ES-I3 (cell line): ENCODE data around the gene TGFB2.

Experiments used
- H3K36me3 ChIP-seq: 2 replicates; pipeline ENCODE4 v1.6.1; 2013; ENCODE audit warnings: mild to moderate bottlenecking, low read length, control low read depth, moderate library complexity; ENCODE audit not compliant: insufficient read depth
- H3K4me1 ChIP-seq: 2 replicates; pipeline ENCODE4 v1.6.1; 2013; ENCODE audit warnings: mild to moderate bottlenecking, control low read depth, low read length; ENCODE audit not compliant: insufficient read depth
- H3K9ac ChIP-seq: 2 replicates; pipeline ENCODE4 v1.6.1; 2013; ENCODE audit warnings: low read depth, mild to moderate bottlenecking, low read length, moderate library complexity
- H3K9me3 ChIP-seq: 2 replicates; pipeline ENCODE4 v1.6.1; 2013; ENCODE audit warnings: mild to moderate bottlenecking, low read length, moderate library complexity; ENCODE audit not compliant: control insufficient read depth, insufficient read depth

TGFB2 gene

DNA sequence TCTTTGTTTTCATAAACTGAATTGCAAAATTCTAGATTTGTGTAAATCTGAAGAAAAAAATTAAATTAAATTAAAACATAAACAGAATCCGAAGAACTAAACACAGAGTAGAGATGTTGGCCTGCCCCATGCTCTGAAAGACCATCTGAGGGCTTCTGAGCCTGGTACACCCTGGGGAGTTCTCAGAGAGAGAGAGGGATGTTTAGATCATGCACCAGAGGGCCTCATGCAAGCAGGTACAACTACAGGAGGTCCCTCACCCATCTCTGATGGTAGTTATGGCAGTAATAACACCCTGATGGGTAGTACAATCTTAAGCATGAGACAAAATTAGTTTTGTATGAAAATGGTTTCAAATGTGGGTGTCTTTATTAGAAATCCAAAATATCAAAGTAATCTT, 127.7 kb downstream of the TGFB2 start:
- H3K4me1 ChIP-seq, result peaks cover 9% of the 10 kb centered on the region
- H3K9ac ChIP-seq, result no peak overlapping the region
- H3K36me3 ChIP-seq, result no peaks in the 10 kb centered on the region
- H3K9me3 ChIP-seq, result no peaks in the 10 kb centered on the region

DNA sequence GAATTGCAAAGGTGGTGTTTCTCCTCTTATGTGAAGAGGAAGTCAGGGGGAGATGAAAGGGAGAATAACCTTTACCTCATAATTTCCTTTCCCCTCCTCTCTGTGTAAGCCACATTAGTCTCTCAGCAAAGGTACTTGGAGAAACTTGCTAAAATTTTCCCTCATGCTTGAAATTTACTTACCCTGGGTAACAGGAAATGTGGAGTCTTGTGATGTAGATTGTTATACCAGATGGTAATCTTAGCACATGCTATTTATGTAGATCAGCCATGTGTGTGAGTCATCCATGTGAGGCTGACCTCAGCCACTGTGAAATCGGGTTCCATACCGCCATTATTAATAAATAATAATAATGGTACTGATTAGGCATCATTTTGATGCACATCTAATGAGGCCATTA, 128.4 kb downstream of the TGFB2 start:
- Histone ChIP-seq H3K36me3 (no peaks in the 10 kb centered on the region), H3K4me1 (peaks cover 9% of the 10 kb centered on the region), H3K9me3 (no peaks in the 10 kb centered on the region), H3K9ac (no peak overlapping the region)

DNA sequence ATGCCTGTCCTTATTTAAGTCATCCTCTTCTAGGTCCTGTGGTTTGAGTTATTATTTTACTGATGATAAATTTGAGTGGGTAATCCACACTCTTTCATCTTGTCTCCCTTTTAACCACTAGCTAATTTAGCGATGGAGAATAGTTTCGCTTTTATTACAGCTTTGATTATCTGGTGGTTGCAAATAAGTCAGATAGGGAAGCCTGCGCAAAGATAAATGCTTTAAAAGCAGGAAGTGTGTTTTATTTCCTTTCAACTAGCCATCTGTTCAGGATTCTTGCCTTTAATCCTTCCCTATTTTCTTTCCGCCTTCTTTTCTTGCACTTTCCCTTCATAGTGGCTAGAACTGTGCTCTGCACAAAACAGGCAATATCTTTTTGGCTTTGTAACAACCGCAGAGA, 129.0 kb downstream of the TGFB2 start:
- Histone ChIP-seq H3K4me1 (peaks cover 9% of the 10 kb centered on the region), H3K9ac (no peak overlapping the region), H3K9me3 (peaks cover 2% of the 10 kb centered on the region; the same call in 1 of the 2 replicates), H3K36me3 (no peaks in the 10 kb centered on the region)

DNA sequence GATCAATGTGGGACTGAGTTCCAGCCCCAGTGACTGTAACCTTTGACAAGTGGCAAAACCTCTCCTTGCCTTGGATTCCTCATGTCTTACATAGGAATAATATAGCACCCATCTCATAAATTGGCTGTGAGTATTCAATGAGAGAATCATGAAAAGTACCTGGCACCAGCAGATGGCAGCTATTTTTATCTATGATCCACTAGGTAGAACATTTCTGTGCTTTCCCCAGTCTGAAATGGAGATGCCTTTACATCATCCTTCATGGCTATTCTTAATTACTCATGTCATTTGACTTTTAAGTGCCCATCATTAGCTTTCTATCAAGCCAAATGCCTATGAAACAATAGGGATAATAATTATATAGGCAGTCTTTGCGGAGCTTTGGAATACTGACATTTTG, 130.1 kb downstream of the TGFB2 start:
- no peak overlapping the region for H3K9ac ChIP-seq
- H3K9me3 ChIP-seq, result peaks cover 2% of the 10 kb centered on the region; the same call in 1 of the 2 replicates
- peaks cover 9% of the 10 kb centered on the region for H3K4me1 ChIP-seq

DNA sequence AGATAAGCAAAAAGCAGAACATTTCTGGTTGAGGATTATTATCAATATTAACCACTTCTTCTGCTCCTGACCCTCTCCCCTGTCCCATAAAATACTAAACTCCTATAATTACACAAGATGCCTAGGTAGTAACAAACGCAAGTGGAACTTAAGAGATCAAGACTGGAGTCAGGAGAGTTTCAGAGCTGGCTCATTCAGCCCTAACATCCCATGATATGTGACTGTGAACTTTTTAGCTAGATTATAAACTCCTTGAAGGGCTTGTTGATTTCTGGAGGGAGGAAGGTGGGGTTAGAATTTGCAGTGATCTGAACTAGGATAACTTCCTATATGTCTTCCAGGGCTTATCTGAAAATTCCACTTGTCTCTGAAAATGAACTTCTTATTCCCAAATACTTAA, 130.6 kb downstream of the TGFB2 start:
- no peaks in the 10 kb centered on the region for H3K36me3 ChIP-seq
- H3K9me3 ChIP-seq, result peaks cover 2% of the 10 kb centered on the region; the same call in 1 of the 2 replicates
- no peak overlapping the region for H3K9ac ChIP-seq
- peaks cover 9% of the 10 kb centered on the region for H3K4me1 ChIP-seq

More for the DNA sequence above, 130.1 kb downstream of the TGFB2 start:
- no peaks in the 10 kb centered on the region for H3K36me3 ChIP-seq

DNA sequence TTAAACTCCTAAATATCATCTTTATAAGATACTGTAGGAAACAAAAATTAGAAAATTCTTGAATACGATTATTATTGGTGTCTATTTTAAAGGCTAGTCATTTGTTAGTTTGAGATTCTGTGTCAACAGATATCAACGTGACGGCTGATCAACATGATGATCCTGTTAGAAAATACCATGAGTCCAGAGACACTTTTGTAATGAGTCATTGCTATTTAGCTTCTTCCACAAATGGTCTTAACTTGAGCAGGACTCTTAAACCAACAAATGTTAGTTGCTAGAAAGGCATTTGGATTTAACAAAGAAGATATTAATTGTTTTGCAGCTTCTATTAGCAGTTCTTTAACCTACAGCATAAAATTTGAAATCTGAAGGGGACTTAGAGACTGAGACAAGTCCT, 131.2 kb downstream of the TGFB2 start:
- Histone ChIP-seq H3K4me1 (peaks cover 9% of the 10 kb centered on the region), H3K9me3 (peaks cover 2% of the 10 kb centered on the region; the same call in 1 of the 2 replicates), H3K9ac (no peak overlapping the region), H3K36me3 (no peaks in the 10 kb centered on the region)

DNA sequence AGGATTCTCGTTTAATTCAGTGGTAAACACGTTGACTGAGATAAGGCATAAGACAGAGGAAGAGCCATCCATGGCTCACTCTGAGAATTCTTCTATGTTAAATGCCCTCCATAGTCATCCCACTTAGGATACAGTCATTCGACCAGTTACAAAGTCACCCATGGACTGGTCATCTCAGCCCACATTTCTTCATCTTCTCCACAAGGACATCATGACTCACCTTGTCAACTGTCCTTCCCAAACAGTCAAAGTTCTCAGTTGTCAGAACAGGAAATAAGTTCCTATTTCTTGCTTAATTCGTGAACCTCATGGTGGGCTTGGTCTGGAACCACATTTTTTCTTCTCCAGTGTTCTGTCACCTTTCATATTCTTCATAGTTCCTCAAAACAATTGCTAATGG, 133.2 kb downstream of the TGFB2 start:
- Histone ChIP-seq H3K9ac (no peak overlapping the region), H3K4me1 (peaks cover 9% of the 10 kb centered on the region), H3K9me3 (peaks cover 2% of the 10 kb centered on the region; the same call in 1 of the 2 replicates), H3K36me3 (no peaks in the 10 kb centered on the region)

DNA sequence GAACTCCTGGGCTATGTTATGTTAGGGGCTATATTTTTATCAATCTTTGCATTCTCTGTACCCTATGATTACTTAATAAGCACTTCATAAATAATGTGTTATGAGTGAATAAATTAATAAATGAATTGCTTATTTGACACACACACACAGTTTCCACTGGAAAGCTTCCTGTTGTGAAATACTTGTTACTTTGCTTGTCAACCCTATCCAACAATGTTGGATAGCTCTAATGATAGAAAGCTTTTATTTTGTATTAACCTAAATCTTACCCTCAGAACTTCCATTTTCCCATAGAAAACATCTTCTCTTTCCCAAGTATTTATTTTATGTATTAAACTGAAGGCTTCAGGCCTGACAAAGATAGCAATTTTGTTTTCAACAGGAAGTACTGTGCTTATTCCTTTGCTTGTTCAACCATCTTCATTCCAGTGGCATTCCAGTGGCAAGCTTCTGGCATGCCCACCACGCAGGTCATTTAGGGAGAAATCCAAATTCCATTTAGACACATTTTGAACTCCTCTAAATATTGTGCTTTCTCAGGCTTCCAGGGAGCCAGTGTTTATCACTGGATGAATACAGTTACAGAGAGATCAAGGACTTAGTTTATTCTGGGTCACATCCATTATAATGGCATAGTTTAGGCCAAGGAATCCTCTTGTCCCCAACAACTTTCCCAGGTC, 134.4 kb downstream of the TGFB2 start:
- no peaks in the 10 kb centered on the region for H3K4me1 ChIP-seq
- H3K9ac ChIP-seq, result no peak overlapping the region

DNA sequence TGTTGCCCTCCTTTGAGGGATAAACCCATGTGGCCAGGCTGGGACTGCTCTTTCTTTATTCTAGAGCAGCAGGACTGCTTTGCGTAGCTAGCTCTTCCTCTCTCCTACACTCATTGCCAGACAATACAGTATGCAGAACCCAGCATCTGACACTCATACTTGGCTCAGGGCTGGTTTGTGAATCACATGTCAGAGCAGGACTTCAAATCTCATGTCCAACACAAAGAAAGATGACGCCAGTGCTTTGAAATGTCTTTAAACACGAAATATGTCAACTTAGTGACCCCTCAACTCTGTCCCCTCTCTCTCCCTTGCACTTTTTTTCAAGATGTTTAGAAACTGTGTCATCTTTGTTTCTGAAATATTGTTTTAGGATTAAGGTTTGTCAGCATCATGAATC, 135.0 kb downstream of the TGFB2 start:
- Histone ChIP-seq H3K36me3 (no peaks in the 10 kb centered on the region), H3K9ac (no peak overlapping the region), H3K9me3 (peaks cover 2% of the 10 kb centered on the region; the same call in 1 of the 2 replicates), H3K4me1 (no peaks in the 10 kb centered on the region)

More for the DNA sequence above, 134.4 kb downstream of the TGFB2 start:
- Histone ChIP-seq H3K36me3 (no peaks in the 10 kb centered on the region), H3K9me3 (peaks cover 2% of the 10 kb centered on the region; the same call in 1 of the 2 replicates)

DNA sequence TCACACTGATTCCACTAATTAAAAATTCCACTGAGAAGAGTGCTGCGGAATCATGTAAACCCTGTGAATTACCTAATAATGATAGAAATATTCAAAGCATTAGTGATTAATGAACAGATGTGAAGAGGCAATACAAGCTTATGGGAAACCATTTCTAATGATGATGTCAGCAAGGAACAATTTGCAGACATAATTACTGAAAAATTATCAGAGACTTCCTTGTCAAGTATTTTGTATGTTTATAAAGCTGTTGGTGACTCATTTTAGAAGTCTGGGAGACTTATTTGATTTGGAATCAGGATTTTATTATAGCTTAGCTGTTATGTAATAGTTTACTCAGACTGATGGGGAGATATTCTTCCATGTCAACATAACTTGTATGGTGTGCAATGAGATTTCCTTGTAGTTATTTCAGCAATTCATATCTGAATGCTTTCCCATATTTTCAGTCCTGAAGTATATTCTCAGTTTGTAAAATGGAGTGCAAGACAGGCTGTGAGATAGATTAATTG, 135.5 kb downstream of the TGFB2 start:
- Histone ChIP-seq H3K9me3 (peaks cover 2% of the 10 kb centered on the region; the same call in 1 of the 2 replicates), H3K4me1 (no peaks in the 10 kb centered on the region), H3K9ac (no peak overlapping the region), H3K36me3 (no peaks in the 10 kb centered on the region)

DNA sequence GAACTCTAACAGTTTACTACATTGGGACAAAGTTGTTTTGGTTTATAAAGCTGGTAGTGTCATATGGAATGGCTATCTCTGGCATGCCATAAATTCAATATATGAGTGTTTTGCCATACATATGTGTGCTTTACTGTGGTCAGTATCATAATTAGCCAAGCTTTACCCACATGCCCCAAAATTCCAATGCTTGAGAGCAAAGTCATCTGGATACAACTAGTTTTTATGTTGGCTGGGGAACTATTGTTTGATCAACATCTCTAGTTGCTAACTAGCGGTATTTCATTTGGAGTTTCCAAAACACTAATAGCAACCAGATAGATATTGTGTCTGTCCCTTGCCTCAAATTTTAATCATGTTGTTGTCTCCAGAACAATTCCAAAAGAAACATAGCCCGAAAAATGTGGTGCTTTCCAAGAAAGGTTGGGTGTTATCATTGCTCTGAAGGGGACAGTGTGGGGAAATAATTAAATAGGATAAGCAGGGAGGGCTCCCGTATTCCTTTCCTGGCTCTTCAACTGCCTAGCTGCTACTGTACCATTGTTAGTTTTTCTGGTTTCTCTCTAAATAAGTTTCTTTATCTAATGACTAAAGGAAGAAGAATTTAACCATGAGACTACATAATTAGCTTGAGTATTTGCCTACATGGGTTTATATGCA, 136.1 kb downstream of the TGFB2 start:
- no peaks in the 10 kb centered on the region for H3K4me1 ChIP-seq
- H3K36me3 ChIP-seq, result no peaks in the 10 kb centered on the region
- no peak overlapping the region for H3K9ac ChIP-seq
- peaks cover 2% of the 10 kb centered on the region; the same call in 1 of the 2 replicates for H3K9me3 ChIP-seq

DNA sequence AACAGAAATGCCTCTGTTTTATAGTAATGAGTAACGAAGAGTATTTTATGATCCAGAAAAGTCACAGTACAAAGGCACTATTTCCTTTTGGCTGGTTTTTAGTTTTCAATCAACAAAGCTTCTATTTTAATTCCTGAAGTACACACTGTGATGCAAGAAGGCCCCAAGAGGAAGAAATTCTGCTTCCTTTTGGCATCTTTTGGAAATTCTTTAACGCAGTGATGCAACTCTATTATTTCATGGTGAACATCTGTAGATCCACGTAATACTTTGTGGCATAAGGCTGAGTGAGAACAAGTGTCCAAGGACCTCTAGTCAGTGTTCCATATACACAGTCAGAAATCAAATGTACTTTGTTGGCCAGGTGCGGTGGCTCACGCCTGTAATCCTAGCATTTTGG, 137.5 kb downstream of the TGFB2 start:
- no peak overlapping the region for H3K9ac ChIP-seq
- H3K36me3 ChIP-seq, result no peaks in the 10 kb centered on the region
- H3K9me3 ChIP-seq, result peaks cover 2% of the 10 kb centered on the region; the same call in 1 of the 2 replicates
- H3K4me1 ChIP-seq, result no peaks in the 10 kb centered on the region

DNA sequence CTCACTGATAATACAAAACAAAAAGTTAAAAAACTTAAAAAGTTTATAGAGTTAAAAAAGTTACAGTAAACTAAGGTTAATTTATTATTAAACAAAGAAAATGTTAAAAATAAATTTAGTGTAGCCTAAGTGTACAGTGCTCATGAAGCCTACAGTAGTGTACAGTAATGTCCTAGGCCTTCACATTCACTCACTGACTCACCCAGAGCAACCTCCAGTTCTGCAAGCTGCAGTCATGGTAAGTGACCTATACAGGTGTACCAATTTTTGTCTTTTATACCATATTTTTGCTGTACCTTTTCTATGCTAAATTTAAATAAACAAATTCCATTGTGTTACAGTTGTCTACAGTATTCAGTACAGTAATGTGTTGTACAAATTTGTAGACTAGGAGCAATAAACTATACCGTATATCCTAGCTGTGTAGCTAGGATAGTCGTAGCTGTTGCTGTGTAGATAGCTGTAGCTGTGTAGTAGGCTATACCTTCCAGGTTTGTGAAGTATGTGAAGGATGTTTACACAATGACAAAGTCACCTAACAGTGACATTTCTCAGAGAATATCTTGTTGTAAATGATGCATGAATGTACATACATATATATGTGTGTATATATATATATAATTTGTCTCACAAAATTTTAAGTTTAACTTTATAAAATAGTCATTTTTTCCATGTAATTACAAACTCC, 140.2 kb downstream of the TGFB2 start:
- Histone ChIP-seq H3K36me3 (no peaks in the 10 kb centered on the region), H3K9me3 (no peaks in the 10 kb centered on the region), H3K4me1 (peaks cover 8% of the 10 kb centered on the region; the same call in 1 of the 2 replicates), H3K9ac (no peak overlapping the region)

DNA sequence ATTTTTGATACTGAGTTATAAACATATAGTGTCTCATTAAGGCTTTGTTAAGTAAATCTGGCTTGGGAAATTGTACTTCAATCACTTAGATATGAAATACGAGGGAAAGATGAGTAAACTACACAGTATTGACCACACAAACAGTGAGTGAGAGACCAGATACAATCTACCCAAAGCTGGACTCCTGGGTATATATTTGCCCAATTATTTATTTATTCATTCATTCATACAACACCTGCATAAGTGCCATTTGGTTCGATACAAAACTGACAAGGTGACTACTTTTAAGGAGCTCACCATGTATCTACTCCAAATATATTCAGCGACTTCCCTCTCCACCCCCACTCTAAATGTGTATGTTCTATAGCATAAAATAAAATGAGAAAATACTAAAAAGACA, 143.4 kb downstream of the TGFB2 start:
- no peaks in the 10 kb centered on the region for H3K9me3 ChIP-seq
- H3K4me1 ChIP-seq, result peaks cover 8% of the 10 kb centered on the region; the same call in 1 of the 2 replicates
- no peak overlapping the region for H3K9ac ChIP-seq

More for the DNA sequence above, 143.4 kb downstream of the TGFB2 start:
- no peaks in the 10 kb centered on the region for H3K36me3 ChIP-seq
